ENCODE results near the gene MEAK7. TPM values are rescaled to one million over a fixed set of nuclear protein-coding genes. Genes with fewer than 3 reads are reported as not detected.
A peak's percentile ranks its signal among the peaks of the same experiment; 100 is the strongest.

Gene MEAK7
- total RNA-seq, 4 donors from 2014 or later = 2.6 to 7.1 (median 5.0) TPM

- H3K9me3 ChIP-seq = no peaks in the 10 kb centered on the region
- DNase-seq = no peak
- in situ Hi-C loops (cut with MboI; ENCODE audit: low sequenced_read_pairs in 4 of 4) (loop anchor here (5.0 to 25.0 kb wide), 6 partner anchors 110 to 475 kb away; no protein-coding TSS in a partner anchor), intact Hi-C loops (cut with DNase I; ENCODE audit: low total_unique reads) (loop anchor here (1.0 to 2.0 kb wide), 3 partner anchors 110 to 459 kb away; no protein-coding TSS in a partner anchor)
- no peak overlapping the region for H3K27ac ChIP-seq
- ATAC-seq = no peak
- TF ChIP-seq, protein P1, sequence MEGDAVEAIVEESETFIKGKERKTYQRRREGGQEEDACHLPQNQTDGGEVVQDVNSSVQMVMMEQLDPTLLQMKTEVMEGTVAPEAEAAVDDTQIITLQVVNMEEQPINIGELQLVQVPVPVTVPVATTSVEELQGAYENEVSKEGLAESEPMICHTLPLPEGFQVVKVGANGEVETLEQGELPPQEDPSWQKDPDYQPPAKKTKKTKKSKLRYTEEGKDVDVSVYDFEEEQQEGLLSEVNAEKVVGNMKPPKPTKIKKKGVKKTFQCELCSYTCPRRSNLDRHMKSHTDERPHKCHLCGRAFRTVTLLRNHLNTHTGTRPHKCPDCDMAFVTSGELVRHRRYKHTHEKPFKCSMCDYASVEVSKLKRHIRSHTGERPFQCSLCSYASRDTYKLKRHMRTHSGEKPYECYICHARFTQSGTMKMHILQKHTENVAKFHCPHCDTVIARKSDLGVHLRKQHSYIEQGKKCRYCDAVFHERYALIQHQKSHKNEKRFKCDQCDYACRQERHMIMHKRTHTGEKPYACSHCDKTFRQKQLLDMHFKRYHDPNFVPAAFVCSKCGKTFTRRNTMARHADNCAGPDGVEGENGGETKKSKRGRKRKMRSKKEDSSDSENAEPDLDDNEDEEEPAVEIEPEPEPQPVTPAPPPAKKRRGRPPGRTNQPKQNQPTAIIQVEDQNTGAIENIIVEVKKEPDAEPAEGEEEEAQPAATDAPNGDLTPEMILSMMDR (IDR thresholded peaks at IDR 0.05 in 4 of 5, conservative IDR thresholded peaks at IDR 0.05 in 1 of 5) = no peak
- no peak for TF ChIP-seq POLR2A (IDR thresholded peaks at IDR 0.05)
- no peaks in the 10 kb centered on the region for H3K27me3 ChIP-seq
- peaks cover 3 to 6% of the 10 kb centered on the region in 2 donors for H3K4me1 ChIP-seq
- no peak overlapping the region for H3K4me3 ChIP-seq
- H3K36me3 ChIP-seq = no peaks in the 10 kb centered on the region
Observed at GRCh38 chr16:84511831-84512230, 7.4 kb upstream of the MEAK7 start.

- in situ Hi-C loops (cut with MboI; ENCODE audit: low sequenced_read_pairs in 4 of 4) (loop anchor here (5.0 to 25.0 kb wide), 6 partner anchors 111 to 476 kb away; no protein-coding TSS in a partner anchor), intact Hi-C loops (cut with DNase I; ENCODE audit: low total_unique reads) (loop anchor here (1.0 to 2.0 kb wide), 2 partner anchors 111 to 460 kb away; no protein-coding TSS in a partner anchor)
- Histone ChIP-seq H3K9me3 (no peaks in the 10 kb centered on the region), H3K27ac (no peak overlapping the region), H3K27me3 (no peaks in the 10 kb centered on the region), H3K36me3 (no peaks in the 10 kb centered on the region), H3K4me3 (no peak overlapping the region), H3K4me1 (peaks cover 3 to 8% of the 10 kb centered on the region in 2 donors)
- TF ChIP-seq POLR2A (IDR thresholded peaks at IDR 0.05) = no peak
- TF ChIP-seq, protein P1 (IDR thresholded peaks at IDR 0.05 in 4 of 5, conservative IDR thresholded peaks at IDR 0.05 in 1 of 5) = peak; percentile 67 to 96 (median 92)
- ATAC-seq (peak; percentile 68 to 77), DNase-seq (peak; percentile 55 to 69)
Observed at GRCh38 chr16:84511180-84511800, 6.8 kb upstream of the MEAK7 start.

- ATAC-seq (no peak), DNase-seq (no peak)
- intact Hi-C loops (cut with DNase I; ENCODE audit: low total_unique reads) = no loop called here
- peaks cover 10 to 24% of the 10 kb centered on the region in 2 donors for H3K4me1 ChIP-seq
- no peaks in the 10 kb centered on the region for H3K36me3 ChIP-seq
- no peaks in the 10 kb centered on the region for H3K9me3 ChIP-seq
- H3K27me3 ChIP-seq = no peaks in the 10 kb centered on the region
- TF ChIP-seq, protein P1 (IDR thresholded peaks at IDR 0.05 in 4 of 5, conservative IDR thresholded peaks at IDR 0.05 in 1 of 5) = no peak
- TF ChIP-seq POLR2A (IDR thresholded peaks at IDR 0.05) = no peak
- H3K4me3 ChIP-seq = no peak overlapping the region
- in situ Hi-C loops (cut with MboI; ENCODE audit: low sequenced_read_pairs in 4 of 4) = loop anchor here in 2 of 4 donors (25.0 kb wide), 2 partner anchors 453 to 478 kb away; no protein-coding TSS in a partner anchor
- H3K27ac ChIP-seq = no peak overlapping the region
Observed at GRCh38 chr16:84509032-84509950, 4.8 kb upstream of the MEAK7 start.

GRCh38 chr16:84508502-84508901 is 4.0 kb upstream of the MEAK7 start:
- ATAC-seq = no peak
- Histone ChIP-seq H3K27me3 (no peaks in the 10 kb centered on the region), H3K36me3 (no peaks in the 10 kb centered on the region), H3K4me3 (no peak overlapping the region), H3K4me1 (peaks cover 17 to 32% of the 10 kb centered on the region in 2 donors), H3K9me3 (no peaks in the 10 kb centered on the region), H3K27ac (no peak overlapping the region)
- in situ Hi-C loops (cut with MboI; ENCODE audit: low sequenced_read_pairs in 4 of 4) = loop anchor here in 2 of 4 donors (25.0 kb wide), 2 partner anchors 454 to 479 kb away; no protein-coding TSS in a partner anchor
- TF ChIP-seq, protein P1 (IDR thresholded peaks at IDR 0.05 in 4 of 5, conservative IDR thresholded peaks at IDR 0.05 in 1 of 5) = no peak
- TF ChIP-seq POLR2A (IDR thresholded peaks at IDR 0.05) = no peak
- intact Hi-C loops (cut with DNase I; ENCODE audit: low total_unique reads) = no loop called here
- no peak for DNase-seq

Measured in gastrocnemius medialis (tissue), 4 donors.